Measurements from ENCODE around the gene RAB12. TPM values are rescaled to one million over a fixed set of nuclear protein-coding genes. Genes with fewer than 3 reads are reported as not detected.

RAB12 gene
- polyA plus RNA-seq, 1 experiment: 35.4 TPM

DNA sequence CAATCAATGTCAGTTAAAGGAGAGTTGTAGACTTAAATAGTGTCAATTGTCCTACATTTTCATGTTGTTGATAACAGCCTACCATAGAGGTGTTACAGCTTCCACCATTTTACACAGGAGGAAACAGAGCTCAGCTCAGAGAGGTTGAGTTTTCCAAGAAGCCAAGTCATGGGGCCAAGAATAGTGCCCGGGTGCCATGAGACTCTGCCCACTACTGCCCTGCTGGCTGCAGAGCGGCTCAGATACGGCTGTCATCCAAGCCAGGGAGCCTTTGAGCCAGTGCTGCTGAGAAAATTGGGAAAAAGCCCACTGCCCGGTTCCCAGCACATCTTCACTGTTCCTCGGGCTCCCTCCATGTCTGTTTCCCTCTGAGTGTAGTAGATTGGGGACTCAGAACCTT, 22.0 kb downstream of the RAB12 start:
- Histone ChIP-seq H3K4me3 (ENCODE audit: low read depth, low read length) (no peak overlapping the region), H3K27me3 (ENCODE audit: control insufficient read depth, insufficient read depth, low read length) (no peaks in the 10 kb centered on the region), H3K27ac (ENCODE audit: low read depth, low read length) (no peak overlapping the region), H3K9me3 (ENCODE audit: control insufficient read depth, insufficient read depth, low read length) (no peaks in the 10 kb centered on the region)
- DNase-seq (ENCODE audit: low read depth, low spot score): no peak
- TF ChIP-seq, protein P1, sequence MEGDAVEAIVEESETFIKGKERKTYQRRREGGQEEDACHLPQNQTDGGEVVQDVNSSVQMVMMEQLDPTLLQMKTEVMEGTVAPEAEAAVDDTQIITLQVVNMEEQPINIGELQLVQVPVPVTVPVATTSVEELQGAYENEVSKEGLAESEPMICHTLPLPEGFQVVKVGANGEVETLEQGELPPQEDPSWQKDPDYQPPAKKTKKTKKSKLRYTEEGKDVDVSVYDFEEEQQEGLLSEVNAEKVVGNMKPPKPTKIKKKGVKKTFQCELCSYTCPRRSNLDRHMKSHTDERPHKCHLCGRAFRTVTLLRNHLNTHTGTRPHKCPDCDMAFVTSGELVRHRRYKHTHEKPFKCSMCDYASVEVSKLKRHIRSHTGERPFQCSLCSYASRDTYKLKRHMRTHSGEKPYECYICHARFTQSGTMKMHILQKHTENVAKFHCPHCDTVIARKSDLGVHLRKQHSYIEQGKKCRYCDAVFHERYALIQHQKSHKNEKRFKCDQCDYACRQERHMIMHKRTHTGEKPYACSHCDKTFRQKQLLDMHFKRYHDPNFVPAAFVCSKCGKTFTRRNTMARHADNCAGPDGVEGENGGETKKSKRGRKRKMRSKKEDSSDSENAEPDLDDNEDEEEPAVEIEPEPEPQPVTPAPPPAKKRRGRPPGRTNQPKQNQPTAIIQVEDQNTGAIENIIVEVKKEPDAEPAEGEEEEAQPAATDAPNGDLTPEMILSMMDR (IDR thresholded peaks at IDR 0.05; ENCODE audit: low read depth, low read length): no peak
- CTCF ChIA-PET: no interaction called here
- POLR2A ChIA-PET: no interaction called here

DNA sequence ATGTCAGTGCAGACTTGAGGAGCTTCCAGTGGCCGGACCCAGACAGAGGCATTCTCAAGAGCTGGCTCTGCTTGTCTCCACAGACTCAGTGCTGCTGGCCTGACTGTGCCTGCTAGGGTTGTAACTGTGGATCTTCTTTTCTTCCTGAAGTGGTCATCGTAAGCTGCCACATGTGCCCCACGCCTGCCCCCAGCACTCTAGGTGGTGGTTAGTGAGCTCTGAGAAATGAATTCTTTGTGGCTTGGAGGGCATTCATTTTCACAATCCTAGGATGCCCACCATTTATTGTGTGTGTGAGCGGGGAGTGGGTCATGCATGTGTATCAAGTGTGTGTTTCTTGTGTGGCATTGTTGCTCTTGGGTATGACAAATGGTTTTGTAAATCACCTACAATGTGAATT, 23.1 kb downstream of the RAB12 start:
- ChIA-PET POLR2A (no interaction called here), CTCF (interaction anchor here (1.2 kb wide), 1 partner anchor 350 kb away, joined by 3 read pairs; no protein-coding TSS in a partner anchor)
- TF ChIP-seq, protein P1 (IDR thresholded peaks at IDR 0.05; ENCODE audit: low read depth, low read length): no peak
- H3K27me3 ChIP-seq (ENCODE audit: control insufficient read depth, insufficient read depth, low read length): no peaks in the 10 kb centered on the region
- H3K9me3 ChIP-seq (ENCODE audit: control insufficient read depth, insufficient read depth, low read length): no peaks in the 10 kb centered on the region
- no peak for DNase-seq (ENCODE audit: low read depth, low spot score)
- H3K4me3 ChIP-seq (ENCODE audit: low read depth, low read length): no peak overlapping the region
- H3K27ac ChIP-seq (ENCODE audit: low read depth, low read length): no peak overlapping the region

DNA sequence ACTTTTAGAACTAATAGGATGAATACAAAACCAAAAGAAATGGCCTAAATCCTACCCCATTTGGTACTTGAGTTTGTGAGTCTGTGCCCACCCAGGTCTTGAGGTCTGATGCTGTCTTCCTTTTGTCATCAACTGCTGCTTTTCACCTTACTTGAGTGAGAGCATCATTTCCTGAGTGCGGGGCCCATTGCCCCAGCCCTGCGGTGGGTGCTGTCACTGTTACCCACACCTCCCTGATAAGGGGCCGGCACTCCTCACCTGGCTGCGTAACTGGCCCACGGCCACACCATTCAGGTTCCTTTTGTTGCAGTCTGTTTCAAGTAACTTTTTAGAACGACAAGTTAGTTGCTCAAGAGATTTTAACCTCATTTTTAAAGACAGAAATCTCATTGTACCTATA, 25.3 kb downstream of the RAB12 start:
- POLR2A ChIA-PET: no interaction called here
- TF ChIP-seq, protein P1 (IDR thresholded peaks at IDR 0.05; ENCODE audit: low read depth, low read length): no peak
- Histone ChIP-seq H3K9me3 (ENCODE audit: control insufficient read depth, insufficient read depth, low read length) (no peaks in the 10 kb centered on the region), H3K27me3 (ENCODE audit: control insufficient read depth, insufficient read depth, low read length) (no peaks in the 10 kb centered on the region), H3K4me3 (ENCODE audit: low read depth, low read length) (no peak overlapping the region), H3K27ac (ENCODE audit: low read depth, low read length) (no peak overlapping the region)
- CTCF ChIA-PET: no interaction called here
- no peak for DNase-seq (ENCODE audit: low read depth, low spot score)

DNA sequence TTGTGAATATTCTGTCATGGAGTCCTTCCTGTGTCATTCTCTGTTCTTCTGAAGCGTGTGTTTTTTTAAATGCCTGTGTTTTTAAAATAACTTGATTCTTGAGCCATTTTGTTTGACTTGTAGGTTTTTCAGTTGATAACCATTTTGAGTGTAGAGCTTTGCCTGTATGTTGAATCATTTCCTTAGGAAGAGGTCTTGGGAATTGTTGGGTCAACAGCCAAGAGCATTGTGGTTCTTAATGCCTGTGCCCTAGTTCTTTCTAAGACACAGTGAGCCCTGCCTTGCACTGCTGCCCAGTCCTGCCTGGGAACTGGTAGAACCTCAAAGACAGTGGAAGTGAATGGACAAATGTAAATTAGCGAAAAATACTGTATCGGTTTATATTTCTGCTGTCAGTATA, 25.9 kb downstream of the RAB12 start:
- H3K9me3 ChIP-seq (ENCODE audit: control insufficient read depth, insufficient read depth, low read length): no peaks in the 10 kb centered on the region
- TF ChIP-seq, protein P1 (IDR thresholded peaks at IDR 0.05; ENCODE audit: low read depth, low read length): no peak
- POLR2A ChIA-PET: no interaction called here
- H3K27me3 ChIP-seq (ENCODE audit: control insufficient read depth, insufficient read depth, low read length): no peaks in the 10 kb centered on the region
- CTCF ChIA-PET: no interaction called here
- DNase-seq (ENCODE audit: low read depth, low spot score): no peak
- H3K27ac ChIP-seq (ENCODE audit: low read depth, low read length): no peak overlapping the region
- H3K4me3 ChIP-seq (ENCODE audit: low read depth, low read length): no peak overlapping the region

DNA sequence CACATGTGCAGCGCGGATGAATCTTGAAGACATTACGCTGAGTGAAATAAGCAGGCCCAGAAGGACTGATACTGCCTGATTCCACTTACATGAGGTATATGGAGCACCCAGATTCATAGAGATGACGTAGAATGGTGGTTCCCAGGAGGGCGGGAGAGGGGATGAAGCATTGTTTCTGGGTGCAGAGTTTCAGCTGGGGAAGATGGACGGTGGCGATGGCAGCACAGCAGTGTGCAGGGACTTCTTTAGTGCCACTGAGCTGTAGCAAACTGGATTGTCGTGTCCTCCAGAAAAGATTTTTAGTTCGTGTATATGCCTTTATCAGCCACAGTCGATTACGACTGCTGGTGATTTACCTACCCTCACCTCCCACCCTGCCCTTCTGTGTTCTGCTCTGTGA, 30.5 kb downstream of the RAB12 start:
- TF ChIP-seq, protein P1 (IDR thresholded peaks at IDR 0.05; ENCODE audit: low read depth, low read length): no peak
- POLR2A ChIA-PET: no interaction called here
- CTCF ChIA-PET: no interaction called here
- H3K27ac ChIP-seq (ENCODE audit: low read depth, low read length): no peak overlapping the region
- no peaks in the 10 kb centered on the region for H3K9me3 ChIP-seq (ENCODE audit: control insufficient read depth, insufficient read depth, low read length)
- no peak overlapping the region for H3K4me3 ChIP-seq (ENCODE audit: low read depth, low read length)
- DNase-seq (ENCODE audit: low read depth, low spot score): no peak
- no peaks in the 10 kb centered on the region for H3K27me3 ChIP-seq (ENCODE audit: control insufficient read depth, insufficient read depth, low read length)
